ENCODE data around the gene IQGAP2.

DNA sequence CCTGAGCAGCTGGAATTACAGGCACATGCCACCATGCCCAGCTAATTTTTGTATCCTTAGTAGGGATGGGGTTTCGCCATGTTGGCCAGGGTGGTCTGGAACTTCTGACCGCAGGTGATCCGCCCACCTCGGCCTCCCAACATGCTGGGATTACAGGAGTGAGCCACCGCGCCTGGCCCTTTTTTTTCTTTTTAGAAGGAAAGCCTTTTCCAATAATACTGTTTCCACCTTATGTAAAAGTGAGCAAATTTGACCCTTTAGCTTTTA, 289.1 kb downstream of the IQGAP2 start:
- TF ChIP-seq EZH2 (IDR thresholded peaks at IDR 0.05; ENCODE audit: borderline replicate concordance, insufficient read depth, low read depth, low read length, poor library complexity, severe bottlenecking): no peak
- TF ChIP-seq, protein P1, sequence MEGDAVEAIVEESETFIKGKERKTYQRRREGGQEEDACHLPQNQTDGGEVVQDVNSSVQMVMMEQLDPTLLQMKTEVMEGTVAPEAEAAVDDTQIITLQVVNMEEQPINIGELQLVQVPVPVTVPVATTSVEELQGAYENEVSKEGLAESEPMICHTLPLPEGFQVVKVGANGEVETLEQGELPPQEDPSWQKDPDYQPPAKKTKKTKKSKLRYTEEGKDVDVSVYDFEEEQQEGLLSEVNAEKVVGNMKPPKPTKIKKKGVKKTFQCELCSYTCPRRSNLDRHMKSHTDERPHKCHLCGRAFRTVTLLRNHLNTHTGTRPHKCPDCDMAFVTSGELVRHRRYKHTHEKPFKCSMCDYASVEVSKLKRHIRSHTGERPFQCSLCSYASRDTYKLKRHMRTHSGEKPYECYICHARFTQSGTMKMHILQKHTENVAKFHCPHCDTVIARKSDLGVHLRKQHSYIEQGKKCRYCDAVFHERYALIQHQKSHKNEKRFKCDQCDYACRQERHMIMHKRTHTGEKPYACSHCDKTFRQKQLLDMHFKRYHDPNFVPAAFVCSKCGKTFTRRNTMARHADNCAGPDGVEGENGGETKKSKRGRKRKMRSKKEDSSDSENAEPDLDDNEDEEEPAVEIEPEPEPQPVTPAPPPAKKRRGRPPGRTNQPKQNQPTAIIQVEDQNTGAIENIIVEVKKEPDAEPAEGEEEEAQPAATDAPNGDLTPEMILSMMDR (IDR thresholded peaks at IDR 0.05): no peak
